HG02798 (cell line): ENCODE data around the gene EEF1AKMT4.

Experiments
- ATAC-seq: cut with Tn5 transposase; IDR thresholded peaks from one replicate; pipeline ENCODE4 v1.9.1; 2021; ENCODE audit warnings: mild to moderate bottlenecking; ENCODE audit not compliant: unreplicated experiment, poor library complexity

EEF1AKMT4 gene

GRCh38 chr3:184235381-184236032, 14.0 kb upstream of the EEF1AKMT4 start:
- no peak for ATAC-seq

GRCh38 chr3:184236033-184236410, 13.4 kb upstream of the EEF1AKMT4 start:
- no peak for ATAC-seq

DNA sequence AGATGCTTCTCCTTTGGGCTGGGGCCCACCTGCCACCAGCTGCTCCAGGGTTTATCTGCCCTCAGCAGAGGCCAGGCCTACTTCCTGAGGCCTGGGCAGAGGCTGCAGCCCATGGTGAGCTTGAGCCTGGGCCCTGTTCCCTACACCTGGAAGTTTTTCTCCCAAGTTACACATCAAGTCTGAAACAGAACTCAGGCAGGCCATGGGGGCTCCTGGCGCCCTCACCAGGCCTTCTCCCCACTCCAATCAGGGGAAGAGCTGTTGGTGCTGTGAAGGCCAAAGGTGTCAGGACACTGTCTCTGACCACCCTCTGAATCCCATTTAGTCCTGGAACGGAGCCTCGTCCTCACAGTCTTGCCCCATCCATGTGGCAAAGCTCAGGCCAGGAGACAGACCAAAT, 12.8 kb upstream of the EEF1AKMT4 start:
- ATAC-seq, result no peak

- ATAC-seq, result no peak
Measured at GRCh38 chr3:184237211-184237610, 12.3 kb upstream of the EEF1AKMT4 start.

- no peak for ATAC-seq
Measured at GRCh38 chr3:184237807-184238206, 11.7 kb upstream of the EEF1AKMT4 start.

- no peak for ATAC-seq
Measured at GRCh38 chr3:184238246-184238818, 11.1 kb upstream of the EEF1AKMT4 start.

DNA sequence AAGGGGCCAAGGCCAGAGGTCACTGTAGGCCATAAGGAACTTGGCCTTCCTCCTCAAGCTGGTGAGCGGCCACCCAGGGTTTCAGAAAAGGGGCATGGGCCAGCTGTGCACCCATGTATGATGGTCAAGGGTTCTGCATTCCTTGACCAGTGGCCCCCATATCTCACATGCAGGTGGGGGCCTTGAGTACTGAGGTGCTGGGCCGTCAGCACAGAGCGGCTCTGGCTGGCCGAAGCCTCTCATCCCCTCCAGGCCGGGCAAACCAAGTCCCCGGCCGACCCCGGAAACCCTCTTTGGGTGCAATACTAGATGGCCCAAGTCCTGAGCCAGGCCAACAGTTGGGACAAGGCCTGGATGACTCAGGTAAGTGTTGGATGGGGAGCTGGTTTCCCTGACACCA, 10.3 kb upstream of the EEF1AKMT4 start:
- no peak for ATAC-seq

DNA sequence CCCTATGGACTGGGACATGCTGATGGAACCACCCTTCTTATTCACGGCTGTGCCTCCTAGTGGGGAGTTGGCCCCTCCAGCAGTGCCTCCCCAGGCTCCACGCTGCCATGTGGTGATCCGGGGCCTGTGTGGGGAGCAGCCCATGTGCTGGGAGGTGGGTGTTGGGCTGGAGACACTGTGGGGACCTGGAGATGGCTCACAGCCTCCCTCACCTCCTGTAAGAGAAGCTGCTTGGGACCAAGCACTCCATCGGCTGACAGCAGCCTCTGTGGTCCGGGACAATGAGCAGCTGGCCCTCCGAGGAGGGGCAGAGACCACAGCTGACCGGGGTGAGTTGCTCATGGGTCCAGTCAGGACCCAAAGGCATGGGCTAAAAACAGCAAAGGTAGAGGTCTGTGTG, 9.8 kb upstream of the EEF1AKMT4 start:
- no peak for ATAC-seq

GRCh38 chr3:184240384-184241140, 8.9 kb upstream of the EEF1AKMT4 start:
- no peak for ATAC-seq

DNA sequence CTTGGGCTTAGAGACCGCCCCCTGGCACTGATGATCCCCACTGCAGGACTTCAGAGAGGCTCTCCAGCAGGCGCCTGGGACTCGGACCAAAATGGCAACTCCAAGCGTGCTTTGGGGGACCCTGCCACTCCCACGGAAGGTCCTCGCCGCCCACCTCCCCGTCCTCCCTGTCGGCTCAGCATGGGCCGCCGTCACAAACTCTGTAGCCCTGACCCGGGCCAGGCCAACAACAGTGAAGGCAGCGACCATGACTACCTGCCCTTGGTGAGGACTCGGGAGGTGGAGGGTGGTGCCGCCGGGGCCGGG, 8.4 kb upstream of the EEF1AKMT4 start:
- ATAC-seq, result no peak

- no peak for ATAC-seq
Measured at GRCh38 chr3:184241447-184242296, 7.8 kb upstream of the EEF1AKMT4 start.

- ATAC-seq, result no peak
Measured at GRCh38 chr3:184242297-184242685, 7.2 kb upstream of the EEF1AKMT4 start.

GRCh38 chr3:184248454-184249411, 739 bp upstream of the EEF1AKMT4 start, which contains the start of gene ALG3:
ALG3 (minus strand) TSS chr3:184248962; CDS start chr3:184248940, 22 bp downstream.
- ATAC-seq, result peak; percentile 57

GRCh38 chr3:184250167-184250828, 826 bp downstream of the EEF1AKMT4 start:
- peak; percentile 68 for ATAC-seq

- no peak for ATAC-seq
Measured at GRCh38 chr3:184255291-184256039, 6.0 kb downstream of the EEF1AKMT4 start.

DNA sequence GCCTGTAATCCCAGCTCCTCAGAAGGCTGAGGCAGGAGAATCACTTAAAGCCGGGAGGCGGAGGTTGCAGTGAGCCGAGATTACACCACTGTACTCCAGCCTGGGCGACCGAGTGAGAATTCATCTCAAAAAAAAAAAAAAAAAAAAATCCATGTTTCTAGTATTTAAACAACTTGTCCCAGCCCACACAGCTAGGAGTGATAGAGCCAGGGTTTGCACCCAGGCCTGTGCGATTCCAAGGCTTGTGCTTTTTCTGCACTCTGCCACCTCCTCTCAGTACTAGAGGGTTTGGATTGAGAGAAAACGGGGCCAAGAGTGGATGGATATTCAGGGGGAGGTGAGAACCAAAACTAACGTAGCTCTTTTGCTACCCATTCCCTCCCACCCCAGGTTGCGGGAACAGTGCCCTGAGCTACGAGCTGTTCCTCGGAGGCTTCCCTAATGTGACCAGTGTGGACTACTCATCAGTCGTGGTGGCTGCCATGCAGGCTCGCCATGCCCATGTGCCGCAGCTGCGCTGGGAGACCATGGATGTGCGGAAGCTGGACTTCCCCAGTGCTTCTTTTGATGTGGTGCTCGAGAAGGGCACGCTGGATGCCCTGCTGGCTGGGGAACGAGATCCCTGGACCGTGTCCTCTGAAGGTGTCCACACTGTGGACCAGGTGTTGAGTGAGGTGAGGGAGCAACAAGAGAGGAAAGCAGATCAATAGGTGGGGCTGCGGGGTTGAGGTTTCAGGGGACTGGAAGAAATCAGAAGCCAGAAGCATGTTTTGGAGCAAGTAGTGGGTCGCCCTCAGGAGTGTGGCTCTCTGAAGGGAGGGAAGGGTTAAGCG, 7.8 kb downstream of the EEF1AKMT4 start:
- no peak for ATAC-seq

GRCh38 chr3:184258926-184259325, 9.5 kb downstream of the EEF1AKMT4 start:
- ATAC-seq, result no peak
